Breast epithelium (tissue), 3 donors: ENCODE measurements around the gene DST.

Experiments used
- POLR2AphosphoS5 ChIP-seq, 3 donors: sonication (generic); formaldehyde crosslinking; IDR thresholded peaks; one replicate each; pipeline ENCODE4 v1.6.1; 2017; ENCODE audit warnings: antibody characterized with exemption in 3 of 3
- TF ChIP-seq, protein P1 (sequence below), 3 donors: fragments of 450-650 bp; IDR thresholded peaks; one replicate each; pipeline ENCODE4 v1.5.1; 2016 to 2017; ENCODE audit warnings: antibody characterized with exemption in 3 of 3, mild to moderate bottlenecking in 3 of 3, moderate library complexity in 3 of 3

DNA sequence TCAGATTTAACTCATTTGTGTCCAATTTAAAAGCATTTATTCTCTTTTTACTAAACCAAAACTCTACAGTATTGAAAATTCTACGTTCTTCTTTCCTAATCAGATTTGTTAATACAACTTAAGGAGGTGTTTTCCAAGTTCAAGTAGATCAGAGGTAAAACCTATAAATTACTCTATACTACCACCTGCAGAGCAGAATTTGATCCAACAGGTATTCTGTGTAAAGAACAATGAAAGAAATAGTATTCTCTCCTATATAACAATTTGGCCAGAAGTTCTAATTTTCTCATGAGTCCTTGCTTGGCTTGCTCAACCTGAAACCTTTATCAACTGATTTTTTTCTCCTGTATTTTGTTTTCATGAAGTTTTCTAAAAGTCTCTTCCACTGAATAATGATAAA, 28.5 kb upstream of the DST start:
- TF ChIP-seq, protein P1, sequence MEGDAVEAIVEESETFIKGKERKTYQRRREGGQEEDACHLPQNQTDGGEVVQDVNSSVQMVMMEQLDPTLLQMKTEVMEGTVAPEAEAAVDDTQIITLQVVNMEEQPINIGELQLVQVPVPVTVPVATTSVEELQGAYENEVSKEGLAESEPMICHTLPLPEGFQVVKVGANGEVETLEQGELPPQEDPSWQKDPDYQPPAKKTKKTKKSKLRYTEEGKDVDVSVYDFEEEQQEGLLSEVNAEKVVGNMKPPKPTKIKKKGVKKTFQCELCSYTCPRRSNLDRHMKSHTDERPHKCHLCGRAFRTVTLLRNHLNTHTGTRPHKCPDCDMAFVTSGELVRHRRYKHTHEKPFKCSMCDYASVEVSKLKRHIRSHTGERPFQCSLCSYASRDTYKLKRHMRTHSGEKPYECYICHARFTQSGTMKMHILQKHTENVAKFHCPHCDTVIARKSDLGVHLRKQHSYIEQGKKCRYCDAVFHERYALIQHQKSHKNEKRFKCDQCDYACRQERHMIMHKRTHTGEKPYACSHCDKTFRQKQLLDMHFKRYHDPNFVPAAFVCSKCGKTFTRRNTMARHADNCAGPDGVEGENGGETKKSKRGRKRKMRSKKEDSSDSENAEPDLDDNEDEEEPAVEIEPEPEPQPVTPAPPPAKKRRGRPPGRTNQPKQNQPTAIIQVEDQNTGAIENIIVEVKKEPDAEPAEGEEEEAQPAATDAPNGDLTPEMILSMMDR (IDR thresholded peaks at IDR 0.05), result no peak
- TF ChIP-seq POLR2AphosphoS5 (IDR thresholded peaks at IDR 0.05), result no peak
